ENCODE measurements around the gene IKZF4. TPM values are rescaled to one million over a fixed set of nuclear protein-coding genes. Genes with fewer than 3 reads are reported as not detected.

Gene IKZF4
- total RNA-seq, 2 experiments from 2014 or later: 1.3 to 6.0 TPM

- Histone ChIP-seq H3K79me2 (ENCODE audit: insufficient read depth, low read depth, low read length) (peaks cover 28% of the 10 kb centered on the region; the same call in 1 of the 2 replicates), H2AFZ (ENCODE audit: low read length) (no peak overlapping the region), H3K9me3 (ENCODE audit: low read length) (no peaks in the 10 kb centered on the region), H4K20me1 (ENCODE audit: insufficient read depth, low read length) (0 out of 2 replicates have a peak, but pooled peaks cover 6% of the 10 kb centered on the region), H3K4me1 (ENCODE audit: insufficient read depth, low read length, poor library complexity, severe bottlenecking) (peaks cover 38% of the 10 kb centered on the region), H3K27ac (ENCODE audit: low read depth, low read length, poor library complexity, severe bottlenecking) (peak overlapping the region; percentile 57), H3K36me3 (ENCODE audit: insufficient read depth, low read length) (peaks cover 45% of the 10 kb centered on the region), H3K4me3 (ENCODE audit: low read depth, low read length, poor library complexity, severe bottlenecking) (peak overlapping the region; percentile 81), H3K9me2 (ENCODE audit: insufficient read depth, low read length) (no peaks in the 10 kb centered on the region), H3K4me2 (ENCODE audit: low read length) (peak overlapping the region; percentile 78)
- intact Hi-C loops (cut with micrococcal nuclease; ENCODE audit: unreplicated experiment): loop anchor here (2.0 kb wide), 2 partner anchors 68 to 154 kb away; partner anchors contain the start of genes ORMDL2 and RPS26
- TF ChIP-seq, protein P1, sequence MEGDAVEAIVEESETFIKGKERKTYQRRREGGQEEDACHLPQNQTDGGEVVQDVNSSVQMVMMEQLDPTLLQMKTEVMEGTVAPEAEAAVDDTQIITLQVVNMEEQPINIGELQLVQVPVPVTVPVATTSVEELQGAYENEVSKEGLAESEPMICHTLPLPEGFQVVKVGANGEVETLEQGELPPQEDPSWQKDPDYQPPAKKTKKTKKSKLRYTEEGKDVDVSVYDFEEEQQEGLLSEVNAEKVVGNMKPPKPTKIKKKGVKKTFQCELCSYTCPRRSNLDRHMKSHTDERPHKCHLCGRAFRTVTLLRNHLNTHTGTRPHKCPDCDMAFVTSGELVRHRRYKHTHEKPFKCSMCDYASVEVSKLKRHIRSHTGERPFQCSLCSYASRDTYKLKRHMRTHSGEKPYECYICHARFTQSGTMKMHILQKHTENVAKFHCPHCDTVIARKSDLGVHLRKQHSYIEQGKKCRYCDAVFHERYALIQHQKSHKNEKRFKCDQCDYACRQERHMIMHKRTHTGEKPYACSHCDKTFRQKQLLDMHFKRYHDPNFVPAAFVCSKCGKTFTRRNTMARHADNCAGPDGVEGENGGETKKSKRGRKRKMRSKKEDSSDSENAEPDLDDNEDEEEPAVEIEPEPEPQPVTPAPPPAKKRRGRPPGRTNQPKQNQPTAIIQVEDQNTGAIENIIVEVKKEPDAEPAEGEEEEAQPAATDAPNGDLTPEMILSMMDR (conservative IDR thresholded peaks at IDR 0.05; ENCODE audit: low read length): no peak
- no peak for TF ChIP-seq EZH2phosphoT487 (IDR thresholded peaks at IDR 0.05; ENCODE audit: borderline replicate concordance, low read depth, low read length)
- CTCF ChIA-PET (ENCODE audit: unreplicated experiment): no interaction called here
- DNase-seq (ENCODE audit: low spot score): no peak
- BruUV-seq (replicated peaks): no TSS peak
- POLR2A ChIA-PET: interaction anchor here (0.5 to 1.7 kb wide), 3 partner anchors 52 to 155 kb away, joined by 4 to 7 read pairs (median 4); partner anchors contain the start of genes ORMDL2 and SARNP
Measured at GRCh38 chr12:55972456-55972855, 48.4 kb upstream of the IKZF4 start.

DNA sequence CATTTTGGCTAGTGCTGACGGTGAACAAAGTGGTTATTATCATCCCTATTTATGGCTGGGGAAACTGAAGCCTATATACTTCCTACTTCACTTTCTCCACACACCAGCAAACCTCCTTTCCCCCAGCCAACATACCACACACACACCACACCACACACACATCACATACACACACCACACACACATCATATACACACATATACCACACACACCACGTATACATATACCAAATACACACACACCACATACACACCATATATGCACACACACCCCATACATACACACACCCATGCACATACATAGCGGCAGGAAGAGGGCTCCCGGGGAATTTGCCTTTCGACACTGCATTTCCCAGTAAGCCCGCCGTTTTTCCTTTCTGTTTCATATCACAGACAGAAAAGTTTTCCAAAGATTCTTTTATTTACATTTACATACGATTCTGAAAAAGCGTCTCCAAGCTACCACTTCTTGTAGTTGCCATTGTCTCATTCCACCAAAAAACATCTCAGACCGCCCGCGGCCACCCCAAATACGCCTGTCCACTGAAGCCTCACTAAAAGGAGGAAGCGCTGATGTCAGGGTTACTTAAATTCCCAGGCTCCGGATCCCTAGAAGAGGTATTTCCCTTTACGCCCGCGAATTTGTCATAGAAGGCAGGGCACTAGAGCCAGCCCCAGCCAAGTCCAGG is 47.8 kb upstream of the IKZF4 start:
- Histone ChIP-seq H3K4me2 (ENCODE audit: low read length) (peak overlapping the region; percentile 78), H3K9me3 (ENCODE audit: low read length) (no peaks in the 10 kb centered on the region), H3K79me2 (ENCODE audit: insufficient read depth, low read depth, low read length) (peaks cover 22% of the 10 kb centered on the region; the same call in 1 of the 2 replicates), H3K4me3 (ENCODE audit: low read depth, low read length, poor library complexity, severe bottlenecking) (peak overlapping the region; percentile 81), H3K9me2 (ENCODE audit: insufficient read depth, low read length) (no peaks in the 10 kb centered on the region), H3K4me1 (ENCODE audit: insufficient read depth, low read length, poor library complexity, severe bottlenecking) (peaks cover 32% of the 10 kb centered on the region), H2AFZ (ENCODE audit: low read length) (peak overlapping the region; percentile 70), H3K36me3 (ENCODE audit: insufficient read depth, low read length) (peaks cover 43% of the 10 kb centered on the region), H3K27ac (ENCODE audit: low read depth, low read length, poor library complexity, severe bottlenecking) (peak overlapping the region; percentile 57), H4K20me1 (ENCODE audit: insufficient read depth, low read length) (0 out of 2 replicates have a peak, but pooled peaks cover 5% of the 10 kb centered on the region)
- intact Hi-C loops (cut with micrococcal nuclease; ENCODE audit: unreplicated experiment): loop anchor here (1.0 to 2.0 kb wide), 3 partner anchors 44 to 154 kb away; partner anchors contain the start of genes ORMDL2 and RPS26
- POLR2A ChIA-PET: interaction anchor here (0.5 to 2.5 kb wide), 19 partner anchors 11 to 1256 kb away, joined by 3 to 32 read pairs (median 4); partner anchors contain the start of genes ORMDL2, SARNP and SHMT2
- no peak for TF ChIP-seq EZH2phosphoT487 (IDR thresholded peaks at IDR 0.05; ENCODE audit: borderline replicate concordance, low read depth, low read length)
- TF ChIP-seq, protein P1 (conservative IDR thresholded peaks at IDR 0.05; ENCODE audit: low read length): no peak
- DNase-seq (ENCODE audit: low spot score): peak; percentile 33
- CTCF ChIA-PET (ENCODE audit: unreplicated experiment): interaction anchor here (0.8 to 0.9 kb wide), 2 partner anchors 12 to 229 kb away, joined by 4 read pairs; no protein-coding TSS in a partner anchor
- TSS peak; percentile 96 for BruUV-seq (replicated peaks)
